KMS-11 (cell line): ENCODE results near the gene MAGI2.

ENCODE experiments used
- H2AFZ ChIP-seq: fragments of 200-600 bp; sonication (generic); 2 replicates; pipeline ENCODE4 v1.6.1; 2016; ENCODE audit warnings: antibody characterized with exemption, mixed run types, low read depth
- H3K27ac ChIP-seq: fragments of 200-600 bp; sonication (generic); 2 replicates; pipeline ENCODE4 v1.6.1; 2016; ENCODE audit warnings: mild to moderate bottlenecking, mixed run types
- H3K27me3 ChIP-seq: fragments of 200-600 bp; sonication (generic); 2 replicates; pipeline ENCODE4 v1.6.1; 2017; ENCODE audit warnings: mild to moderate bottlenecking, low read depth, mixed run types, moderate library complexity; ENCODE audit not compliant: insufficient read depth
- H3K36me3 ChIP-seq: fragments of 200-600 bp; sonication (generic); 2 replicates; pipeline ENCODE4 v1.6.1; 2017; ENCODE audit warnings: mild to moderate bottlenecking, mixed run types; ENCODE audit not compliant: insufficient read depth
- H3K4me1 ChIP-seq: fragments of 200-600 bp; sonication (generic); 2 replicates; pipeline ENCODE4 v1.6.1; 2016; ENCODE audit warnings: mild to moderate bottlenecking, low read depth, mixed run types; ENCODE audit not compliant: poor library complexity, severe bottlenecking
- H3K4me2 ChIP-seq: fragments of 200-600 bp; sonication (generic); 2 replicates; pipeline ENCODE4 v1.7.0; 2016; ENCODE audit warnings: mild to moderate bottlenecking, mixed run types
- H3K4me3 ChIP-seq: fragments of 200-600 bp; sonication (generic); IDR thresholded peaks from 2 replicates; pipeline ENCODE4 v1.6.1; 2017; ENCODE audit warnings: low read depth, low read length, mixed read lengths; ENCODE audit not compliant: insufficient read depth
- H3K79me2 ChIP-seq: fragments of 200-600 bp; sonication (generic); 2 replicates; pipeline ENCODE4 v1.6.1; 2016; ENCODE audit warnings: low read depth, mixed run types; ENCODE audit not compliant: insufficient read depth
- H3K9ac ChIP-seq: fragments of 200-600 bp; sonication (generic); 2 replicates; pipeline ENCODE4 v1.6.1; 2016; ENCODE audit warnings: mild to moderate bottlenecking, mixed run types
- H4K20me1 ChIP-seq: fragments of 200-600 bp; sonication (generic); 2 replicates; pipeline ENCODE4 v1.6.1; 2016; ENCODE audit warnings: mild to moderate bottlenecking, mixed run types; ENCODE audit not compliant: insufficient read depth
- CTCF ChIP-seq: fragments of 200-600 bp; sonication (generic); conservative IDR thresholded peaks from 2 replicates; pipeline ENCODE4 v1.6.1; 2017; ENCODE audit warnings: low read depth, mild to moderate bottlenecking, antibody characterized with exemption, low read length, moderate library complexity, mixed read lengths

Gene MAGI2

GRCh38 chr7:78082556-78082955, 1370.9 kb downstream of the MAGI2 start:
- Histone ChIP-seq H4K20me1 (no peaks in the 10 kb centered on the region), H3K4me2 (no peak overlapping the region), H3K79me2 (no peaks in the 10 kb centered on the region), H3K4me3 (no peak overlapping the region), H2AFZ (no peak overlapping the region), H3K9ac (no peak overlapping the region), H3K27ac (no peak overlapping the region), H3K4me1 (no peaks in the 10 kb centered on the region), H3K27me3 (no peaks in the 10 kb centered on the region), H3K36me3 (no peaks in the 10 kb centered on the region)
- TF ChIP-seq CTCF = no peak

- H3K4me3 ChIP-seq = no peak overlapping the region
- H3K9ac ChIP-seq = no peak overlapping the region
- H3K4me1 ChIP-seq = no peaks in the 10 kb centered on the region
- no peaks in the 10 kb centered on the region for H4K20me1 ChIP-seq
- no peaks in the 10 kb centered on the region for H3K27me3 ChIP-seq
- H3K36me3 ChIP-seq = no peaks in the 10 kb centered on the region
- H2AFZ ChIP-seq = no peak overlapping the region
- H3K27ac ChIP-seq = no peak overlapping the region
- no peak for TF ChIP-seq CTCF
- H3K4me2 ChIP-seq = no peak overlapping the region
- H3K79me2 ChIP-seq = no peaks in the 10 kb centered on the region
Measured at GRCh38 chr7:78081888-78082287, 1371.6 kb downstream of the MAGI2 start.

- TF ChIP-seq CTCF = no peak
- H3K27ac ChIP-seq = no peak overlapping the region
- no peaks in the 10 kb centered on the region for H3K4me1 ChIP-seq
- no peak overlapping the region for H3K9ac ChIP-seq
- H2AFZ ChIP-seq = no peak overlapping the region
- H3K4me3 ChIP-seq = no peak overlapping the region
- H4K20me1 ChIP-seq = no peaks in the 10 kb centered on the region
- H3K4me2 ChIP-seq = no peak overlapping the region
- H3K36me3 ChIP-seq = no peaks in the 10 kb centered on the region
- no peaks in the 10 kb centered on the region for H3K79me2 ChIP-seq
- no peaks in the 10 kb centered on the region for H3K27me3 ChIP-seq
Measured at GRCh38 chr7:78081344-78081743, 1372.1 kb downstream of the MAGI2 start.

GRCh38 chr7:78080811-78081210, 1372.7 kb downstream of the MAGI2 start:
- no peaks in the 10 kb centered on the region for H3K27me3 ChIP-seq
- H3K4me3 ChIP-seq = no peak overlapping the region
- no peak overlapping the region for H3K27ac ChIP-seq
- no peaks in the 10 kb centered on the region for H3K79me2 ChIP-seq
- no peak for TF ChIP-seq CTCF
- no peak overlapping the region for H2AFZ ChIP-seq
- H3K4me2 ChIP-seq = no peak overlapping the region
- no peaks in the 10 kb centered on the region for H3K36me3 ChIP-seq
- no peaks in the 10 kb centered on the region for H4K20me1 ChIP-seq
- no peak overlapping the region for H3K9ac ChIP-seq
- H3K4me1 ChIP-seq = no peaks in the 10 kb centered on the region

GRCh38 chr7:78080241-78080640, 1373.2 kb downstream of the MAGI2 start:
- no peaks in the 10 kb centered on the region for H4K20me1 ChIP-seq

More at GRCh38 chr7:78080241-78080640, 1373.2 kb downstream of the MAGI2 start:
- Histone ChIP-seq H3K27me3 (no peaks in the 10 kb centered on the region), H3K9ac (no peak overlapping the region), H3K4me3 (no peak overlapping the region), H3K27ac (no peak overlapping the region), H3K79me2 (no peaks in the 10 kb centered on the region), H3K36me3 (no peaks in the 10 kb centered on the region), H3K4me1 (no peaks in the 10 kb centered on the region), H3K4me2 (no peak overlapping the region), H2AFZ (no peak overlapping the region)
- no peak for TF ChIP-seq CTCF
